HepG2 (cell line): ENCODE data around the gene VPS13D. TPM values are rescaled to one million over a fixed set of nuclear protein-coding genes. Genes with fewer than 3 reads are reported as not detected.
A peak's percentile ranks its signal among the peaks of the same experiment; 100 is the strongest.

Source experiments
- CENPT ChIP-seq: sonication (generic); formaldehyde crosslinking; IDR thresholded peaks from 2 replicates; pipeline ENCODE4 v1.8.0; 2022; ENCODE audit warnings: low read depth, mild to moderate bottlenecking, moderate library complexity, missing genetic modification reagents
- ETV5 ChIP-seq: IDR thresholded peaks from 2 replicates; pipeline ENCODE4 v1.6.1; 2018; ENCODE audit warnings: missing biosample characterization, missing genetic modification reagents, inconsistent platforms, borderline replicate concordance
- HMG20A ChIP-seq: IDR thresholded peaks from 2 replicates; pipeline ENCODE4 v1.6.1; 2016; ENCODE audit warnings: borderline replicate concordance
- ISX ChIP-seq: sonication (generic); formaldehyde crosslinking; conservative IDR thresholded peaks from 2 replicates; pipeline ENCODE4 v1.5.0; 2020; ENCODE audit warnings: missing genetic modification reagents
- MIER3 ChIP-seq: IDR thresholded peaks from 2 replicates; pipeline ENCODE4 v1.6.1; 2016; ENCODE audit warnings: missing compliant biosample characterization, borderline replicate concordance
- PHF5A ChIP-seq: IDR thresholded peaks from one replicate; pipeline ENCODE4 v1.6.1; 2018; ENCODE audit warnings: low read depth, missing genetic modification reagents; ENCODE audit not compliant: unreplicated experiment
- RARA ChIP-seq: IDR thresholded peaks from 2 replicates; pipeline ENCODE4 v1.6.1; 2016; ENCODE audit warnings: missing genetic modification reagents, missing compliant biosample characterization
- RFXAP ChIP-seq: sonication (generic); formaldehyde crosslinking; IDR thresholded peaks from 2 replicates; pipeline ENCODE4 v1.4.0; 2020; ENCODE audit warnings: missing genetic modification reagents, borderline replicate concordance
- SMAD9 ChIP-seq: sonication (generic); formaldehyde crosslinking; IDR thresholded peaks from 2 replicates; pipeline ENCODE4 v1.5.1; 2020; ENCODE audit warnings: mild to moderate bottlenecking, missing genetic modification reagents
- SSRP1 ChIP-seq: IDR thresholded peaks from 2 replicates; pipeline ENCODE4 v1.6.1; 2016; ENCODE audit warnings: control low read depth
- ZNF205 ChIP-seq: IDR thresholded peaks from 2 replicates; pipeline ENCODE4 v1.6.1; 2018; ENCODE audit warnings: missing biosample characterization, missing genetic modification reagents
- ZNF724P ChIP-seq: sonication (generic); formaldehyde crosslinking; IDR thresholded peaks from 2 replicates; pipeline ENCODE4 v1.8.0; 2022; ENCODE audit warnings: missing genetic modification reagents, borderline replicate concordance
- ZNF777 ChIP-seq: sonication (generic); formaldehyde crosslinking; IDR thresholded peaks from 2 replicates; pipeline ENCODE4 v1.4.0; 2020; ENCODE audit warnings: missing genetic modification reagents
- ZNF83 ChIP-seq: sonication (generic); formaldehyde crosslinking; IDR thresholded peaks from 2 replicates; pipeline ENCODE4 v1.4.0; 2020; ENCODE audit warnings: missing genetic modification reagents, mild to moderate bottlenecking, borderline replicate concordance
- polyA plus RNA-seq, 8 experiments: library from polyadenylated mRNA; depleted of rRNA in 3 of 8; stranded (reverse) in 7 of 8; unstranded in 1 of 8; fragments of >200 nt; fragmentation: Illumina TruSeq in 4 of 8; extraction: Trizol in 4 of 8; gene quantifications; 2 replicates each; pipeline versions ENCODE4 v1.2.1 to v1.2.3, GENCODE V29; 2011 to 2016; ENCODE audit warnings: low read depth in 4 of 8, missing spikeins in 1 of 8, mixed read lengths in 1 of 8; ENCODE audit not compliant: insufficient read depth in 1 of 8
- total RNA-seq, 5 experiments: library from RNA; depleted of rRNA; stranded (reverse); fragments of >200 nt; fragmentation: Illumina TruSeq; extraction: Trizol; gene quantifications; 2 replicates each; pipeline ENCODE4 v1.2.3, GENCODE V29; 2016; ENCODE audit warnings: low read depth in 1 of 5
- TF ChIP-seq, protein P1 (sequence below): sonication (generic); formaldehyde crosslinking; IDR thresholded peaks from 2 replicates; pipeline ENCODE4 v1.4.0; 2020; ENCODE audit warnings: mild to moderate bottlenecking, missing genetic modification reagents
- TF ChIP-seq, protein P2 (sequence below): sonication (generic); formaldehyde crosslinking; IDR thresholded peaks from 2 replicates; pipeline ENCODE4 v1.8.0; 2022; ENCODE audit warnings: mild to moderate bottlenecking, missing genetic modification reagents, moderate library complexity
- TF ChIP-seq, protein P3 (sequence below): sonication (generic); formaldehyde crosslinking; IDR thresholded peaks from 2 replicates; pipeline ENCODE4 v1.4.0; 2020; ENCODE audit warnings: missing genetic modification reagents
- TF ChIP-seq, protein P4 (sequence below): IDR thresholded peaks from 2 replicates; pipeline ENCODE4 v1.6.1; 2016; ENCODE audit warnings: mild to moderate bottlenecking

VPS13D gene
- total and polyA plus RNA-seq, 2 of the 13 experiments (the other 11 are each of a cell fraction or from before 2014, with no cell fraction given), result 8.6 to 13.9 TPM

DNA sequence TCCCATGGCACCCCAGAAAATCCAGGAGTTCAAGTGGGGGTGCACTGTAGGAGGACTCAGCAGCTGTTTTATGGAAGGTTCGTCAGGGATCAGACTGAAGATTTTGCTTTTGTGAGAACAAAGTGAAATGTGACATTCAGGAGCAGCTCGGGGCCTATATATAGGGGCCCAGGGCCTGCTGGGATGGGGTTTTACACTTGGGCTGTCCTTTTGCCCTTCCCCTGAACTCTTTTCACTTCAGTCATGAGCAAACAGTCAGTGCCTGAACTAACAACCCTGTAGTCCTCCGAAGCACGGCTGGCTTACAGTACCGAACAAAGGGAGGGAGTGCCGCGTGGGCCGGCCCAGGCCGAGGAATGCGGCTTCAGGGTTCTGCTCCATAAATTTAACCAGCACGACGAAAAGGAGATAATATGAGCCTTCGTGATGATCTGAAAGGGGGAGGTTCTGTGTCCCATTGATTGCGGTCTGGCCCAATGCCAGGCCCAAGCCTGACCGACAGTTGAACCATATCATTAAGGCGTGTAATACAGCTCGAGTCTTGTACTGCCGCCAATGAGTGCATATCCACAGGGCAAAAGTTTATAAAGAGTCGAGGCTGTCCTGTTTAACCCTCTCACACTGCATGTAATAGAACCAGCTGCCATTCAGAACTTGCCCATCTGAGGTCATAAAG is 248.2 kb downstream of the VPS13D start (continued):
- 0 out of 2 replicates have a peak, but pooled peaks have one; percentile 52 for TF ChIP-seq ZNF205
- TF ChIP-seq RFXAP (CRISPR knock-in tag), result peak; percentile 39; the same call in 1 of the 2 replicates
- no peak for TF ChIP-seq SMAD9 (CRISPR knock-in tag)
- TF ChIP-seq, protein P1, sequence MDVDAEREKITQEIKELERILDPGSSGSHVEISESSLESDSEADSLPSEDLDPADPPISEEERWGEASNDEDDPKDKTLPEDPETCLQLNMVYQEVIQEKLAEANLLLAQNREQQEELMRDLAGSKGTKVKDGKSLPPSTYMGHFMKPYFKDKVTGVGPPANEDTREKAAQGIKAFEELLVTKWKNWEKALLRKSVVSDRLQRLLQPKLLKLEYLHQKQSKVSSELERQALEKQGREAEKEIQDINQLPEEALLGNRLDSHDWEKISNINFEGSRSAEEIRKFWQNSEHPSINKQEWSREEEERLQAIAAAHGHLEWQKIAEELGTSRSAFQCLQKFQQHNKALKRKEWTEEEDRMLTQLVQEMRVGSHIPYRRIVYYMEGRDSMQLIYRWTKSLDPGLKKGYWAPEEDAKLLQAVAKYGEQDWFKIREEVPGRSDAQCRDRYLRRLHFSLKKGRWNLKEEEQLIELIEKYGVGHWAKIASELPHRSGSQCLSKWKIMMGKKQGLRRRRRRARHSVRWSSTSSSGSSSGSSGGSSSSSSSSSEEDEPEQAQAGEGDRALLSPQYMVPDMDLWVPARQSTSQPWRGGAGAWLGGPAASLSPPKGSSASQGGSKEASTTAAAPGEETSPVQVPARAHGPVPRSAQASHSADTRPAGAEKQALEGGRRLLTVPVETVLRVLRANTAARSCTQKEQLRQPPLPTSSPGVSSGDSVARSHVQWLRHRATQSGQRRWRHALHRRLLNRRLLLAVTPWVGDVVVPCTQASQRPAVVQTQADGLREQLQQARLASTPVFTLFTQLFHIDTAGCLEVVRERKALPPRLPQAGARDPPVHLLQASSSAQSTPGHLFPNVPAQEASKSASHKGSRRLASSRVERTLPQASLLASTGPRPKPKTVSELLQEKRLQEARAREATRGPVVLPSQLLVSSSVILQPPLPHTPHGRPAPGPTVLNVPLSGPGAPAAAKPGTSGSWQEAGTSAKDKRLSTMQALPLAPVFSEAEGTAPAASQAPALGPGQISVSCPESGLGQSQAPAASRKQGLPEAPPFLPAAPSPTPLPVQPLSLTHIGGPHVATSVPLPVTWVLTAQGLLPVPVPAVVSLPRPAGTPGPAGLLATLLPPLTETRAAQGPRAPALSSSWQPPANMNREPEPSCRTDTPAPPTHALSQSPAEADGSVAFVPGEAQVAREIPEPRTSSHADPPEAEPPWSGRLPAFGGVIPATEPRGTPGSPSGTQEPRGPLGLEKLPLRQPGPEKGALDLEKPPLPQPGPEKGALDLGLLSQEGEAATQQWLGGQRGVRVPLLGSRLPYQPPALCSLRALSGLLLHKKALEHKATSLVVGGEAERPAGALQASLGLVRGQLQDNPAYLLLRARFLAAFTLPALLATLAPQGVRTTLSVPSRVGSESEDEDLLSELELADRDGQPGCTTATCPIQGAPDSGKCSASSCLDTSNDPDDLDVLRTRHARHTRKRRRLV, result peak; percentile 84; the same call in 1 of the 2 replicates
- TF ChIP-seq, protein P2, sequence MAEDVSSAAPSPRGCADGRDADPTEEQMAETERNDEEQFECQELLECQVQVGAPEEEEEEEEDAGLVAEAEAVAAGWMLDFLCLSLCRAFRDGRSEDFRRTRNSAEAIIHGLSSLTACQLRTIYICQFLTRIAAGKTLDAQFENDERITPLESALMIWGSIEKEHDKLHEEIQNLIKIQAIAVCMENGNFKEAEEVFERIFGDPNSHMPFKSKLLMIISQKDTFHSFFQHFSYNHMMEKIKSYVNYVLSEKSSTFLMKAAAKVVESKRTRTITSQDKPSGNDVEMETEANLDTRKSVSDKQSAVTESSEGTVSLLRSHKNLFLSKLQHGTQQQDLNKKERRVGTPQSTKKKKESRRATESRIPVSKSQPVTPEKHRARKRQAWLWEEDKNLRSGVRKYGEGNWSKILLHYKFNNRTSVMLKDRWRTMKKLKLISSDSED (CRISPR knock-in tag), result no peak
- TF ChIP-seq CENPT (CRISPR knock-in tag), result no peak
- no peak for TF ChIP-seq ISX (CRISPR knock-in tag)
- TF ChIP-seq ETV5 (CRISPR knock-in tag), result peak; percentile 79; the same call in 1 of the 2 replicates
- TF ChIP-seq SSRP1 (CRISPR knock-in tag), result peak; percentile 45; the same call in 1 of the 2 replicates
- TF ChIP-seq RARA (CRISPR knock-in tag), result peak; percentile 100
- TF ChIP-seq ZNF83 (CRISPR knock-in tag), result no peak
- peak; percentile 42; the same call in 1 of the 2 replicates for TF ChIP-seq MIER3 (CRISPR knock-in tag)
- peak; percentile 23 for TF ChIP-seq PHF5A
- TF ChIP-seq HMG20A, result peak; percentile 76; the same call in 1 of the 2 replicates
- no peak for TF ChIP-seq ZNF724P (CRISPR knock-in tag)
- TF ChIP-seq, protein P3, sequence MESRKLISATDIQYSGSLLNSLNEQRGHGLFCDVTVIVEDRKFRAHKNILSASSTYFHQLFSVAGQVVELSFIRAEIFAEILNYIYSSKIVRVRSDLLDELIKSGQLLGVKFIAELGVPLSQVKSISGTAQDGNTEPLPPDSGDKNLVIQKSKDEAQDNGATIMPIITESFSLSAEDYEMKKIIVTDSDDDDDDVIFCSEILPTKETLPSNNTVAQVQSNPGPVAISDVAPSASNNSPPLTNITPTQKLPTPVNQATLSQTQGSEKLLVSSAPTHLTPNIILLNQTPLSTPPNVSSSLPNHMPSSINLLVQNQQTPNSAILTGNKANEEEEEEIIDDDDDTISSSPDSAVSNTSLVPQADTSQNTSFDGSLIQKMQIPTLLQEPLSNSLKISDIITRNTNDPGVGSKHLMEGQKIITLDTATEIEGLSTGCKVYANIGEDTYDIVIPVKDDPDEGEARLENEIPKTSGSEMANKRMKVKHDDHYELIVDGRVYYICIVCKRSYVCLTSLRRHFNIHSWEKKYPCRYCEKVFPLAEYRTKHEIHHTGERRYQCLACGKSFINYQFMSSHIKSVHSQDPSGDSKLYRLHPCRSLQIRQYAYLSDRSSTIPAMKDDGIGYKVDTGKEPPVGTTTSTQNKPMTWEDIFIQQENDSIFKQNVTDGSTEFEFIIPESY (CRISPR knock-in tag), result peak; percentile 58
- TF ChIP-seq ZNF777 (CRISPR knock-in tag), result no peak
- TF ChIP-seq, protein P4, sequence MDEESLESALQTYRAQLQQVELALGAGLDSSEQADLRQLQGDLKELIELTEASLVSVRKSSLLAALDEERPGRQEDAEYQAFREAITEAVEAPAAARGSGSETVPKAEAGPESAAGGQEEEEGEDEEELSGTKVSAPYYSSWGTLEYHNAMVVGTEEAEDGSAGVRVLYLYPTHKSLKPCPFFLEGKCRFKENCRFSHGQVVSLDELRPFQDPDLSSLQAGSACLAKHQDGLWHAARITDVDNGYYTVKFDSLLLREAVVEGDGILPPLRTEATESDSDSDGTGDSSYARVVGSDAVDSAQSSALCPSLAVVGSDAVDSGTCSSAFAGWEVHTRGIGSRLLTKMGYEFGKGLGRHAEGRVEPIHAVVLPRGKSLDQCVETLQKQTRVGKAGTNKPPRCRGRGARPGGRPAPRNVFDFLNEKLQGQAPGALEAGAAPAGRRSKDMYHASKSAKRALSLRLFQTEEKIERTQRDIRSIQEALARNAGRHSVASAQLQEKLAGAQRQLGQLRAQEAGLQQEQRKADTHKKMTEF (CRISPR knock-in tag), result peak; percentile 90
